ENCODE measurements around the gene IDH1. TPM values are rescaled to one million over a fixed set of nuclear protein-coding genes. Genes with fewer than 3 reads are reported as not detected.

The IDH1 gene
- total RNA-seq, 1 donor from 2014 or later, result 34.6 TPM

DNA sequence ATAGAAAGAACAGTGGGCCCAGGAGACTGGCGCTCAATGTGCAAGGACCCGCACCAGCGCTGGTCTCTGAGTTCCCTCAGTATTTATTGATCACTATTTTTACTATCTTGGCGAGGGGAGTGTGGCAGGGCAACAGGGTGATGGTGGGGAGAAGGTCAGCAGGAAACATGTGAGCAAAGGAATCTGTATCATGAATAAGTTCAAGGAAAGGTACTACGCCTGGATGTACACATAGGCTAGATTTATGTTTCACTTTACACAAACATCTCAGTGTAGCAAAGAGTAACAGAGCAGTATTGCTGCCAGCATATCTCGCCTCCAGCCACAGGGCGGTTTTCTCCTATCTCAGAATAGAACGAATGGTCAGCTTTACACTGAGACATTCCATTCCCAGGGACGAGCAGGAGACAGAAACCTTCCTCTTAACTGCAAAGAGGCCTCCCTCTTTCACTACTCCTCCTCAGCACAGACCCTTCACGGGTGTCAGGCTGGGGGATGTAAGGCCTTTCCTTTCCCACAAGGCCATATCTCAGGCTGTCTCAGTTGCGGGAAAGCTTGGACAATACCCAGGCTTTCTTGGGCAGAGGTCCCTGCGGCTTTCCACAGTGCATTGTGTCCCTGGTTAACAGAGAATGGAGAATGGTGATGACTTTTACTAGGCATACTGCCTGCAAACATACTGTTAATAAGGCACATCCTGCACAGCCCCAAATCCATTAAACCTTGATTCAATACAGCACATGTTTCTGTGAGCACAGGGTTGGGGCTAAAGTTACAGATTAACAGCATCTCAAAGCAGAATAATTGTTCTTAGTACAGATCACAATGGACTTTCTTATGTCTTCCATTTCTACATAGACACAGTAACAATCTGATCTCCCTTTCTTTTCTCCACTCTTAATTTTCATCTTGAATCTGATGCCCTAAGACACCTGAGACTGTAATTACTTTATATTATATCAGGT is 2.3 kb upstream of the IDH1 start:
- intact Hi-C loops (cut with micrococcal nuclease), result loop anchor here (10.0 kb wide), 1 partner anchor 1982 kb away; the partner anchor contains the start of gene ZDBF2

DNA sequence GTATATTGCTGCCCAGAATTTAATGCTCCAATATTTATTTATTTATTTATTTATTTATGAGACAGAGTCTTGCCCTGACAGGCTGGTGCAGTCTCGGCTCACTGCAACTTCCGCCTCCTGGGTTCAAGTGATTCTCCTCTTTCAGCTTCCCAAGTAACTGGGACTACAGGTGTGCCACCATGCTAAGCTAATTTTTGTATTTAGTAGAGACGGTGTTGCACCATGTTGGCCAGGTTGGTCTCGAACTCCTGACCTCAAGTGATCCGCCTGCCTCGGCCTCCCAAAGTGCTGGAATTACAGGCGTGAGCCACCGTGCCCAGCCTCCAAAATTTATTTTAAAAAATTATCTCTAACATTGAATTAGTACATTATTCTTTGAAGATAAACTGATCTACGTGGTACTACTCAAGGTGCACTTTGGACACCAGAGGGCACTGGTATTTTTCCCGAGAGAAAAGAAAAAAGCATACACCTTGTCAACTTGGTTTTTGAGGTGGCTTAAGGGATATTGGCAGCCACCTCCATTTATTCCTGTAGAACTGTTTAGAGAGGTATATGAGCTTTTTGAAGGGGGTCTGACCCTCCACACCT is 1.4 kb upstream of the IDH1 start:
- intact Hi-C loops (cut with micrococcal nuclease), result loop anchor here (10.0 kb wide), 1 partner anchor 1981 kb away; the partner anchor contains the start of gene ZDBF2

DNA sequence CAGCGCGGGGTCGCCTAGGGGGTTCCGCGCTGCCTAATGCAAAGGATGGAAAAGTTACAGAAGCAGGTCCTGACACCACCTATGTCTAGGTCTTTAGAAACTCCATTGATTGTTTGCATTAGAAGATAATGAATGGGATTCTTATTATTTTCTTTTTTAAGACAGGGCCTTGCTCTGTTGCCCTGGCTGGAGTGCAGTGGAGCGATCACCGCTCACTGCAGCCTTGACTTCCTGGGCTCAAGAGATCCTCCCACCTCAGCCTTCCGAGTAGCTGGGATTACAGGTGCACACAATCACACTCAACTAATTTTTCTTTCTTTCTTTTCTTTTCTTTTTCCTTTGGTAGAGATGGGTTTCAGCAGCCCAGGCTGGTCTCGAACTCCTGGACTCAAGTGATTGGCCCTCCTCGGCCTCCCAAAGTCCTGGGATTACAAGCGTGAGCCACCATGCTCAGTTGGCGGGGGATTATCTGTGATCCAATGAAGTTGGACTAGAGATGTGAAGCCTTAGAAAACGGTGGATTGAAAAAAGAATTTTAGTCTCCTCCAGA is 761 bp upstream of the IDH1 start:
- intact Hi-C loops (cut with micrococcal nuclease), result loop anchor here (2.0 to 10.0 kb wide), 2 partner anchors 153 to 1981 kb away; partner anchors contain the start of gene ZDBF2

DNA sequence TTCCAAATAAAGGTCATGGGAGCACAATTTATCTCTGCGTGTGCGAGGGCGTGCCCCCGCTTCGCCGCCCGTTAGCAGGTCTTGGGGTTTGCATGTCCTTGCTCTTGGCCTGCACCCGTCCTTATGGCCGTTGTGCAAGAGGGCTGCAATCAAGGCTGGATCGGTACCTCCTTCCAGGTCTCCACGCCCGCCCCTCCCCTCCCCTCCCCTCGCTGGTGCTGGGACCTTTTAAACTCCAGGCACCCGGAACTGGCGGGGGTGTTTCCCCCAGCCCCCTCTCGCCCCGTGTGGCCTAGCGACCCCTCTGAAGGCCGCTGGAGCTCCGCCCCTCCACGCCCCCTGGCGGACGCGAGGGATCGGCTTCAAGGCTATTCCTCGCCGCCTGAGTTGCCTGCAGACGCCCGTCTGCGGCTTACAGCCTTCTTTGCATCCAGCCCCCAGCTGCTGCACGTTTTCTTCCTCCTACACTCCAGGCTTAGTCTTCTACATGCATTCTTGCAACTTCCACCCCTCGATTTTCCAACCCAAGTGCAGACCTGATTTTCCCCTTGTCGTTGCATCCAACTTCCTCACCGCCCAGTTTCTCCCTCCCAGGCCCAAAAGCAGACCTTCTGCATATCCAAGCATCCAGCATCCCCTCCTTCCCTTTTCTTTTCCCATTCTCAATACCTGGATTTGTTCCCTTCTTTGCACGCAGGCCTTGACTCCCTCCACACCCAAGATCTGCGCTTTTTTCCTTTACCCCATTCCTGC is 577 bp downstream of the IDH1 start:
- intact Hi-C loops (cut with micrococcal nuclease), result loop anchor here (1.0 to 10.0 kb wide), 7 partner anchors 12 to 1979 kb away; partner anchors contain the start of genes CCNYL1, FZD5, PIKFYVE and ZDBF2

DNA sequence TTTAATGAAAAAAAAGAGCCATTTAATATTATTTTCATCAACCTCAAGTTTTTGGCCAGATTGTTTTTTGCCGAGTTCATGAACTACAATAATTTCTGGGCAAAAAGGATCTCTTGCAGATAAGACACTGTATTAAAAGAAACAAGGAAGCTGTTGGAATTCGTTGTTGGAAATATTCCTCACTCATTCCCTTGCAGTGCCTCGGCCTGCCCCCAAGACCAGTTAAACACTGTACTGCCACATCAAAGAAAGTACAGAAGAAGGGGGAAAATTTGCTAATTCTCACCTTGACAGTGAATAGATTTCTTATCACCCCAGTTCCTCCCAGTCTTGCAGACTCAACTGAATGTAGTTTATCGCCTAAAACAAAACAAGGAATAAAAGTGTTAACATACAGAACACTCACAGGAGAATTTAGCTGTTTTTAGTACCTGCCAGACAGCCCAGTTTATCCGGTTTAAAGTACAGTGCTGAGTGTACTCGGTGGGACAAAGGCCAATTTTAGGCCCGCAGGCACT is 1.2 kb downstream of the IDH1 start:
- intact Hi-C loops (cut with micrococcal nuclease), result loop anchor here (1.0 to 10.0 kb wide), 7 partner anchors 13 to 1979 kb away; partner anchors contain the start of genes CCNYL1, FZD5, PIKFYVE and ZDBF2

DNA sequence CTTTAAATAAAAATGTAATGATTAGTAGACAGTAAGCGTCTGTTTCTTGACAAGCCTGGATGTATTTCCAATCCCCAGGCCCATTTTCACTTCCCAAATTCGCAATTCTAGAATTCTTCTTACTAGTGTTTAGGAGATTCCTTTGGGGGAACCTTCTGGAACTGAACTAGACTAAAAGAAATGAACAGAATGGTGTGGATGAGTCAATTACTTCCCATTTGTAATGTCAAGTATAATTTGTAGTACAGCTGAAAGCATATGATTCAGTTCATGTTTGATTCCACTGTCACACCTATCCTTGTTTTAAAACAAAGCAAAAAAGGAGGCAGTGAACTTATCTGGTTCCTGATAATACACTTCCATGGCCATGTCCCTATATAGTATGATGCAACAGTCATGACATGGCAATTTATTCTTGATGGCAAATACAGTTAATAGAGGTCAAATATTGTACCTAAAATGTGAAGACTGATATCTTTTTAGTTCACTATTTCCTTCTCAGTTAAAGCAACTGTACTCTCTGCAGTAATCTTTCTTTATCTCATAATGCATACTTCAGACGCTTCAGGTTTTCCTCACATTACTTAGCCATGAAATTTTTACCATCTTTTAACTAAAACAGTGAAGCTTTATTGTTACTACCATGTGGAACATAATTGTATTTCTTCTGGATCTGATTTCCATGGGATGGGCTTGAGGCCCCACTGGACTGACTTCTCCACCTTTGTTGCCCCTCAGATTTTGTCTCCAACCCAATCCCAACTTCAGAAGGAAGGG is 2.0 kb downstream of the IDH1 start:
- intact Hi-C loops (cut with micrococcal nuclease), result loop anchor here (5.0 to 10.0 kb wide), 3 partner anchors 69 to 1978 kb away; partner anchors contain the start of genes FZD5 and ZDBF2

DNA sequence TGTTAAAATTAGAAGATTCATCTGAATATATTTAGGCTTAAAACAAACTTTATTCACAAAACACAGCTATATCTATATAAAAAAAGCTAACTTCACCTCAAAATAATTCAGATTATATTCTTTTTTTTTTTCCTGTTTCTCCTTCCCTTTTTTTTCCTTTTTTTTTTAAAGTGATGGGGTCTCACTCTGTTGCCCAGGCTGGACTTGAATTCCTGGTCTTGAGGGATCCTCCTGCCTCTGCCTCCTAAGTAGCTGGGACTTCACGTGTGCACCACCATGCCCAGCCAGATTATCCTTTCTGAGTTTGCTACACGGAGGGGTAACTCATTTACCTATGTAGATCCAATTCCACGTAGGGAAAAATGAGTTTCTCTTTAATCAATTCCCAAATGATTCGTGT is 3.8 kb downstream of the IDH1 start:
- intact Hi-C loops (cut with micrococcal nuclease), result loop anchor here (5.0 to 10.0 kb wide), 3 partner anchors 71 to 1976 kb away; partner anchors contain the start of genes FZD5 and ZDBF2

DNA sequence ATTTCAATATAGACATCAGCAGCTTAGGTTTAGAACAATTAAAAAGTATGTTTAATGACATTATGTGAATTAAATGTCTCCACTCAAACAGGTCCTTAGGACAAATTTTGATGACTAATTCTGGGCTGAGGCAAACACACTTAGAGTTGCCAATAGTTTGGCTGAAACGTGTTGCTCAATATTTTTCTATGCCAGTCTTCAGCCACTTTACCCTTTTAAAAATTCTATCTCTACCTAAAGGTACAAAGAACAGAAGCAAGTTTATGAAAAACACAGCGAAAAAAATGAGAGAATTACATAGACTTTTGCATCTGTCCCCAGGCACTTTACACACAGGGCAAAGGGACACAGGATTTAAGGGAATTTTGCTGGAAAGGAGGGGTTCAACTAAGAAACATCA is 4.5 kb downstream of the IDH1 start:
- intact Hi-C loops (cut with micrococcal nuclease), result loop anchor here (5.0 to 10.0 kb wide), 3 partner anchors 72 to 1976 kb away; partner anchors contain the start of genes FZD5 and ZDBF2

DNA sequence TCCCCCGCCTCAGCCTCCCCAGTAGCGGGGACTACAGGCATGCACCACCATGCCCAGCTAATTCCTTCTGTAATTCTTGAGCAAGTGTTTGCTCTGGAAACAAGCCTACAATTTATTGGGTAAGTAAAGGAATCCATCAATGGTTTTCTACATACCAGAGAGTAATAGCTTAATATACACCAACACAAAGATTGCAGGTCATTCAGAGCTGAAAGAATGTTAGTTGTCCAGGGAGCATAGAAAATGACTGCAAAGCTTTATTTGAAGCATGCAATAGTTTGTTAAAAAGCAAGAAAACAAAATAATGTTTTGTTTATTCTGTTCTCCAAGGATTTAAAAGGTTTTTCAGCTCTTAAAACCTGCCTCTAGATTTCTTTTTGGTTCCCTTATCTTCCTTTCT is 5.6 kb downstream of the IDH1 start:
- intact Hi-C loops (cut with micrococcal nuclease), result no loop called here

DNA sequence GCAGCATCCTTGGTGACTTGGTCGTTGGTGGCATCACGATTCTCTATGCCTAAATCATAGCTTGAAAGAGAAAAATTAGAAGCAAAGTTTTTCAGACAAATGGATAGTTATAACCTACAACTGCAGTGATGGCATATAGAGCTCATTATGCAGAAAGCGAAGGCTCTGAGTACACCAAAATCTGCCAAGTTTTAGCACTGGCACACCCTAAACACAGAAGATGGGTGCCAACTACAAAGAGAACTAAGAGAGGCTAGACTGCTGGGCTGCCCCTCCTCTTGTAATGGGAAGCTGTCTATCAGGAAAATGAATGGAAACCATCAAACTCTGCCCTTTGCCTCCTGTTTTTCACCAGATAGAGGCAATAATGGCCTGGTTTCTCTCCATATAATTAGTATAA is 6.3 kb downstream of the IDH1 start:
- intact Hi-C loops (cut with micrococcal nuclease), result no loop called here

DNA sequence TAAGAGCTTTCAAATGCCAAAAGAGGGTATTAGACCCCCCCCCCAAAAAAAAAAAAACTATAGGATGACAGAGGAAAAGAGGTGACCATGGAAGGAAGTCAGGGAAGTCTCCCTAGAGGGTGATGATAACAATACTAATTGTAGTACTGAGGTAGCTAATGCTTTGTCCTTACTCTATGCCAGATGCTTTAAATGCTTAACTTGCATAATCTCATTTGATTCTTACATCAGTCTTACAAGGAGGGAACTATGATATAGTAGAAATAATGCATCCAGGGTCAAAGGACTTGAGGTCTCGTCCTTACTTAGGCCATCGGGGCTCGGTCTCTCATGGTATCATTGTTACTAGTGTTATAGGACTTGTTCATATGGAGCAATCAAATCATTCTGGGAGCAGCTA is 9.1 kb downstream of the IDH1 start:
- intact Hi-C loops (cut with micrococcal nuclease), result no loop called here

DNA sequence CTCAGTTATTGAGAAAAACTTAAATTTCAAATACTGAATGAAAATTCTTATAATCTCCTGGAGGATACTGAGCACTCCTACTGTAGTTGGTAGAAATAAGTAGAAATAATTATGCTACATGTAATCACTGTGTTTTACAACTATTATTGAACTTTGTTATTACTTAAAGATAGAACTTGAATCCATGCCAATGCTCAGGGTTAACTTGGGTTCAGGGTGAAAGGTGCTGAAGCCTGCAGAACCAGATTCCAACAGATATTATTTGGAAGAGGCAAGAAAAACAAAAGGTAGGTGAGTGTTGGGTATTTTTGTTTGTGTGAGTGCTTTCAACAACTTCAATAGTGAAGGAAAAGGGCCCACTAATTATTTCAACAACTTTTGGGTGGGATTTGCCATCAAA is 10.4 kb downstream of the IDH1 start:
- intact Hi-C loops (cut with micrococcal nuclease), result no loop called here

DNA sequence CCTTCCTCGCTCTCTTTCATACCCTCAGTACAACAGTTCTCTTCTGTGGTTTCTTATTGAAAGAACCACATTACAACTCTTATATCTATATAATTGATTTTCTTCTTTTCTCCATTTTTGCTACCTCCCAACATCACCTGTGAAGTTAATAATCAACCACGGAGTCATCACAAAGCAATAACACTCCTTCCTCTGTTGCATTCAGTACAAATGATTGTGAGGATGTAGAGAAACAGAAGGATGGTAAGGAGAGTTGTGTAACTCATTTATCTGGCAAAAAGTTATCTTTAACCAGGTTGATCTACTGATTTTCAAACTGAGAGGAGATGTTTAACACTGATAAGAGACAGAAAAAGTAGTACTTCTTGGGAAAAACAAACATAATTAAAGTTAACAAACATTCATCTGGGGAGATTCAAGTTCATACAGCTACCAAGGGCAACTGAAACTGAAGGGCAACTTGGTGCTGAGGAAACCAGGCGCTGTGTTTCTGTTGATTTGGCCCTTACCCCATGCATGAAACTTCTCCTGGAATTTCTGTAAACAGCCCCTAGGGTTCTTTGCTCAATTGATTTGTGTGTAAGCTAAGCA is 14.2 kb downstream of the IDH1 start:
- intact Hi-C loops (cut with micrococcal nuclease), result no loop called here

DNA sequence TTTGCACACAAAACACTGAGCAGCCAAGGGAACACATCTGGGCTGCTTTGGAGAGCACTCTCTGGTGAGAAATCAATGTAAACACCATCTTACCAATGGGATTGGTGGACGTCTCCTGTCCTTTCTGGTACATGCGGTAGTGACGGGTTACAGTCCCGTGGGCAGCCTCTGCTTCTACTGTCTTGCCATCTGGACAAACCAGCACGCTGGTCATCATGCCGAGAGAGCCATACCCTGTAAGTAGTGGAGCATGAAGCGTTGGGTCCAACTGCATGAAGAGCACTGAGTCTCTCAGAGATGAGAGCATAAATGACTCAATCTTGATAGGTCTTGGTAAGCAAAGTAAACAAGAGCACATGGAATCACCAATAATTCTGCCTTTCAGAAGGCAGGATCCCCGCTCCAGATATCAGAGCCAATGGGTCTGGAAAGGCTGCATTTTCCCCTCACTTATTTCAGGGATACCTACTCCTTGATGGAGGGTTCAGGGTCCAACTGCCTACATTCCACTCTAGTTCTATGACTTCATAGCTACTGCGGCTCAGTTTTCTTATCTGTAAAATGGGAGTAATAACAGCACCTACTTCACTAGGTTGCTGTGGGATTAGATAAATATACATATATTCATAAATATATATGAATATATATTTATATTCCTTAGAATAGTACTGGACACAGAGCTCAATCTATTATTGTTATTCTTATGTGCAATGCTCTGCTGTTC is 14.9 kb downstream of the IDH1 start:
- intact Hi-C loops (cut with micrococcal nuclease), result no loop called here

DNA sequence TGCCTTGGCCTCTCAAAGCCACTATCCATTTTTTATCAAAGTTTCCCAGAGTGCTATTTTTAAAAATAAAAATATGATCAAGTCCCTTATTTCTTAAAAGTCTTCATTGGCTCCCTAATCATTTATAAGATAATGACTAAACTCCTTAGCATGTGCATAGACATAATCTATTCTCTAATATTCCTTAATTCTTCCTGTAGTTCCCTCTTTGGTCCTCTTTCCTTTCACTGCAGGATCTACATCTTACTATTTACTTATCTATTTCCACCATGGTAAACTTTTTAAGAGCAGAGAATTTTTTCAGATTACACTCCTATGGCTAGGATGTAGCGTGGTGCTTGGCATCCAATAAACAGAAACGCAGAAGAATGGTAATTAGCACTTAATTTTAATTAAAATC is 19.0 kb downstream of the IDH1 start:
- intact Hi-C loops (cut with micrococcal nuclease), result no loop called here

DNA sequence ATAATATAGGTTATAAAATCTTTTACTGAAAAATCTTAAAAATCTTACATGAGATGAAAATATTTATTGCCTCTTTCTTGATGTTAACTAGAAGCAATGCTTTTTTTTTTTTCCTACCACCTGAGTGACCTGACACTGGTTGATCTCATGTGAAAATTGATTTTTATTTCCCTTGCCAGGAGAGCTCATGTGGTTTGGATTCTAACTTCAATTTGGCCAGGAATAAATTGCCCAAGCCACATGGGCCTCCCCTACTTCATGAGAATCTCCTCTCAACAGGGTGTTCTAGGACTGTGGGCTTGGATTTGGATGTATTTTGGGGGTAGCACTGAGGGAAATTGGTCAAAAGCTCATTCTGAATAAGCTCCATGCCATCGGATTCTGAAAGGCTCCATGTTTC is 20.1 kb downstream of the IDH1 start:
- intact Hi-C loops (cut with micrococcal nuclease), result no loop called here

DNA sequence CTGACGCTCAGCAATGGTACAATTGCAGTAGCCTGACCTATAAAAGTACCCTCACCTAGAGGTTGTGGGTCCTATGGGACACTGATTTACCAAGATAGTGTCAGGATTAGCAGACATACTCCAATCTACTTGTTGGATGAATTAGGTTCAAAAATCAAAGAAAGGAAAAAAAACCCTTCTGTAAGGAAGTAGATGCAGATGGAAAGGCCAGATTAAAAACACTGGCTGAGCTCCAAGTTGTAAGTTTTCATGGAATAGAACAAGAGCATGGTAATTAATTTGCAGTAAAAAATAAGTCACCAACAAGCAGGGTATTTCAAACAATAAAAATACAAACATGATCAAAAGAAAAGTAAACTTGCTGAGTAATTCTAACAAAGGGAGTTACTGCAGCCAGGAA is 26.4 kb downstream of the IDH1 start:
- intact Hi-C loops (cut with micrococcal nuclease), result no loop called here

DNA sequence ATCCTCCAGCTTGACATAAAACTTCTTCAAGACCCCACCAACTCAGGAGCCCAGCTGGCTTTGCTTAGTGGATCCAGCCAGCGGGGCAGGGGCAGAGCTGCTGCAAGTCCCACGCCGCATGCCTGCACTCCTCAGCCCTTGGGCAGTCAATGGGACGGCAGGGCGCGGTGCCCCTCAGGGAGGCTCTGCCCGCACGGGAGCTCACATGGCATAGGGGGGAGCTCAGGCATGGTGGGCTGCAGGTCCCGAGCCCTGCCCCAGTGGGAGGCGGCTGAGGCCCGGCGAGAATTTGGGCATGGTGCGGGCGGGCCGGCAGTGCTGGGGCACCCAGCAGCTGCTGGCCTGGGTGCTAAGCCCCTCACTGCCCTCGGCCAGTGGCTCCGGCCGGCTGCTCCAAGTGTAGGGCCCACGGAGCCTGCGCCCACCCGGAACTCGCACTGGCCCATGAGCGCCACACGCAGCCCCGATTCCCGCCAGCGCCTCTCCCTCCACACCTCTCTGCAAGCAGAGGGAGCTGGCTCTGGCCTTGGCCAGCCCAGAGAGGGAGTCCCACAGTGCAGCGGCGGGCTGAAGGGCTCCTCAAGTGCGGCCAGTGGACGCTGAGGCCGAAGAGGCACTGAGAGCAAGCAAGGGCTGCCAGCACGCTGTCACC is 27.2 kb downstream of the IDH1 start:
- intact Hi-C loops (cut with micrococcal nuclease), result no loop called here

Data from T-helper 2 cell treated with Interferon-gamma antibody and Interleukin-4, amounts not matched to agents 100 ng/mL and 5 ng/mL, for 36 hours (primary cell).